ENCODE data around the gene CYP26A1. TPM values are rescaled to one million over a fixed set of nuclear protein-coding genes. Genes with fewer than 3 reads are reported as not detected.
"Not testable (repeated sequence)": the region's sequence is repeated elsewhere in the genome, so short reads cannot be mapped to it uniquely, and the experiment has no call there.

The CYP26A1 gene
- total and polyA plus RNA-seq, 5 experiments from 2014 or later = not detected

- no peak for DNase-seq
- H3K4me1 Mint-ChIP-seq = peaks cover 0 to 3% (median under 1%) of the 10 kb centered on the region in 4 donors
- POLR2A ChIA-PET = no interaction called here
Observed at GRCh38 chr10:93088466-93088865, 14.8 kb downstream of the CYP26A1 start.

GRCh38 chr10:93090619-93091018, 16.9 kb downstream of the CYP26A1 start:
- Mint-ChIP-seq H3K9me3 (no peaks in the 10 kb centered on the region), H3K36me3 (no peaks in the 10 kb centered on the region), H3K4me3 (no peak overlapping the region), H3K27me3 (peaks cover 7 to 17% (median 8%) of the 10 kb centered on the region in 5 donors), H3K4me1 (peaks cover 0 to 3% (median under 1%) of the 10 kb centered on the region in 4 donors), H3K27ac (no peak overlapping the region)
- POLR2A ChIA-PET = no interaction called here
- DNase-seq = no peak
- ATAC-seq = no peak

More at GRCh38 chr10:93088466-93088865, 14.8 kb downstream of the CYP26A1 start:
- Mint-ChIP-seq H3K9me3 (no peaks in the 10 kb centered on the region), H3K4me3 (no peak overlapping the region), H3K36me3 (no peaks in the 10 kb centered on the region), H3K27me3 (peaks cover 7 to 17% (median 8%) of the 10 kb centered on the region in 5 donors), H3K27ac (no peak overlapping the region)
- no peak for ATAC-seq

- Mint-ChIP-seq H3K27me3 (peaks cover 7 to 17% (median 8%) of the 10 kb centered on the region in 5 donors), H3K27ac (no peak overlapping the region), H3K9me3 (no peaks in the 10 kb centered on the region), H3K4me1 (peaks cover 0 to 3% (median under 1%) of the 10 kb centered on the region in 4 donors), H3K36me3 (no peaks in the 10 kb centered on the region), H3K4me3 (no peak overlapping the region)
- DNase-seq (no peak), ATAC-seq (no peak)
- POLR2A ChIA-PET = no interaction called here
Observed at GRCh38 chr10:93091960-93092359, 18.3 kb downstream of the CYP26A1 start.

- no peak overlapping the region for H3K27ac Mint-ChIP-seq
- H3K27me3 Mint-ChIP-seq = peaks cover 0 to 4% (median 0%) of the 10 kb centered on the region in 5 donors
- DNase-seq (no peak), ATAC-seq (no peak)
- no peaks in the 10 kb centered on the region for H3K9me3 Mint-ChIP-seq
- H3K4me1 Mint-ChIP-seq = no peaks in the 10 kb centered on the region
- no peak overlapping the region for H3K4me3 Mint-ChIP-seq
- H3K36me3 Mint-ChIP-seq = no peaks in the 10 kb centered on the region
- POLR2A ChIA-PET = no interaction called here
Observed at GRCh38 chr10:93095225-93095624, 21.5 kb downstream of the CYP26A1 start.

- Mint-ChIP-seq H3K4me1 (no peaks in the 10 kb centered on the region), H3K9me3 (peaks cover 0 to under 1% (median 0%) of the 10 kb centered on the region in 9 donors), H3K27me3 (peaks cover 0 to 3% (median 0%) of the 10 kb centered on the region in 5 donors), H3K27ac (no peak overlapping the region), H3K36me3 (no peaks in the 10 kb centered on the region), H3K4me3 (no peak overlapping the region)
- DNase-seq = no peak
- ATAC-seq = no peak
- POLR2A ChIA-PET = no interaction called here
Observed at GRCh38 chr10:93096901-93097300, 23.2 kb downstream of the CYP26A1 start.

DNA sequence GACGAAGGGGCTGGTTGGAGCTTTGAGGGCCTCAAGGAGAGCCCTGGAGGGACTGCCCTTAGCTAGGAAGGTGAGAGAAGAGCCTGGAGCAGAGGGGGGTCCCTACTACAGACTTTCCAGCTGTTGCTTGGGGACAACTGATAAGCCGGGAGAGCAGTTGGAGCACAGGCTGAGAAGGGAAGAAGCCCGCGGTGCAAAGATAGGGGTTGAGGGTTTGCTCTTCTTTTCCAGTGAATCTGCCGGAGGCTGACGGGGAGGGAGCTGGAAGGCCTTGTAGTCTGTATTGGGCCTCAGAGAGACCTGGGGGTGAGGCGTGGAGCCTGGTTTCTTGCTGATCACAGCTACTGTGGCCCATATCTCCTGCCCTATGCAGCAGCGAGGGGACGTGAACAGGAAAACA, 23.7 kb downstream of the CYP26A1 start:
- Mint-ChIP-seq H3K27me3 (peaks cover 0 to 2% (median 0%) of the 10 kb centered on the region in 5 donors), H3K27ac (no peak overlapping the region), H3K9me3 (peaks cover 0 to 2% (median 0%) of the 10 kb centered on the region in 9 donors), H3K4me3 (no peak overlapping the region), H3K4me1 (no peaks in the 10 kb centered on the region), H3K36me3 (no peaks in the 10 kb centered on the region)
- no peak for DNase-seq
- POLR2A ChIA-PET = no interaction called here
- no peak for ATAC-seq

- no peak for DNase-seq
- ATAC-seq = no peak
- POLR2A ChIA-PET = no interaction called here
- H3K27ac Mint-ChIP-seq = no peak overlapping the region
- H3K4me1 Mint-ChIP-seq = no peaks in the 10 kb centered on the region
- H3K27me3 Mint-ChIP-seq = peaks cover 0 to 4% (median 0%) of the 10 kb centered on the region in 5 donors
- H3K4me3 Mint-ChIP-seq = no peak overlapping the region
- peaks cover 0 to 9% (median 7%) of the 10 kb centered on the region in 3 donors for H3K36me3 Mint-ChIP-seq
- H3K9me3 Mint-ChIP-seq = peaks cover 0 to 9% (median 1%) of the 10 kb centered on the region in 9 donors
Observed at GRCh38 chr10:93098816-93099215, 25.1 kb downstream of the CYP26A1 start.

- Mint-ChIP-seq H3K4me3 (no peak overlapping the region), H3K36me3 (peaks cover 0 to 12% (median 10%) of the 10 kb centered on the region in 3 donors), H3K27me3 (peaks cover 0 to 4% (median 0%) of the 10 kb centered on the region in 5 donors), H3K27ac (no peak overlapping the region), H3K4me1 (no peaks in the 10 kb centered on the region), H3K9me3 (peaks cover 0 to 15% (median 4%) of the 10 kb centered on the region in 9 donors)
- POLR2A ChIA-PET = no interaction called here
- ATAC-seq (no peak), DNase-seq (no peak)
Observed at GRCh38 chr10:93099670-93100069, 26.0 kb downstream of the CYP26A1 start.

GRCh38 chr10:93101148-93101547, 27.5 kb downstream of the CYP26A1 start:
- H3K27ac Mint-ChIP-seq, ATAC-seq, H3K4me3 Mint-ChIP-seq, DNase-seq, POLR2A ChIA-PET, H3K4me1 Mint-ChIP-seq, H3K27me3 Mint-ChIP-seq: not testable (repeated sequence)
- Mint-ChIP-seq H3K9me3 (peaks cover 0 to 16% (median 4%) of the 10 kb centered on the region in 9 donors), H3K36me3 (peaks cover 0 to 12% (median 10%) of the 10 kb centered on the region in 3 donors)

- H3K27ac Mint-ChIP-seq = peak overlapping the region in 1 of 10 donors; percentile 7
- H3K9me3 Mint-ChIP-seq = peaks cover 0 to 16% (median 4%) of the 10 kb centered on the region in 9 donors
- POLR2A ChIA-PET = no interaction called here
- DNase-seq = no peak
- H3K27me3 Mint-ChIP-seq = peaks cover 0 to 4% (median 0%) of the 10 kb centered on the region in 5 donors
- no peak overlapping the region for H3K4me3 Mint-ChIP-seq
- no peak for ATAC-seq
- H3K4me1 Mint-ChIP-seq = no peaks in the 10 kb centered on the region
- H3K36me3 Mint-ChIP-seq = peaks cover 0 to 12% (median 10%) of the 10 kb centered on the region in 3 donors
Observed at GRCh38 chr10:93103953-93104352, 30.3 kb downstream of the CYP26A1 start.

- Mint-ChIP-seq H3K4me3 (no peak overlapping the region), H3K9me3 (peaks cover 0 to 16% (median 4%) of the 10 kb centered on the region in 9 donors), H3K36me3 (peaks cover 0 to 12% (median 10%) of the 10 kb centered on the region in 3 donors), H3K27me3 (peaks cover 0 to 4% (median 1%) of the 10 kb centered on the region in 5 donors), H3K27ac (peak overlapping the region in 1 of 10 donors; percentile 54), H3K4me1 (no peaks in the 10 kb centered on the region)
- ATAC-seq (no peak), DNase-seq (no peak)
- POLR2A ChIA-PET = no interaction called here
Observed at GRCh38 chr10:93106631-93107072, 33.0 kb downstream of the CYP26A1 start.

DNA sequence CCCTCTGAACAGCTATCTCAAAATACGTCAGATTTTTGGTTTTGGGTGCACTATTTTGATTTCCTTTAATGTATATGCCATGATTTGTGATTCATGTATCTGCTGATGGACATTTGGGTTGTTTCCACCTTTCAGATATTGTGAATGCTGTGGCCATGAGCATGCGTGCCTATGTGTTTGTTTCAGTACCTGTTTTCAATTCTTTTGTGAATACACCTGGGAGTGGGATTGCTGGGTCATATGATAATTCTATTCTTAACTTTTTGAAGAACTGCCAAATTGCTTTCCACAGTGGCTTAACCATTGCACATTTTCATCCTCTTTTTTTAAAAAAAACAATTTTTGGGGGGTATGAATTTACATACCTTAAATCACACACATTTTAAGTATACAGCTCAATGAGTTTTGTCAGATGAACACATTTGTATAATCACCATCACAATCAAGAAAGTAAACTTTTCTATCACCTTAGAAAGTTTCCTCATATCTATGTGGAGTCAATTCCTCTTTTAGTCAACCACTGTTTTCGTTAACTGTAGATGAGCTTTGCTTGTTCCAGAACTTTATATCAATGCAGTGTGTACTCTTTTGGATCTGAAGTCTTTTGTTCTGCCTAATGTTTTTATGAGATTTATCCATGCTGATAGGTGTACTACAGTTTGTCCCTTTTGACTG, 36.9 kb downstream of the CYP26A1 start:
- Mint-ChIP-seq H3K4me3 (no peak overlapping the region), H3K27me3 (peaks cover 8 to 17% (median 10%) of the 10 kb centered on the region in 5 donors), H3K36me3 (no peaks in the 10 kb centered on the region), H3K27ac (no peak overlapping the region), H3K4me1 (peaks cover 4 to 7% (median 5%) of the 10 kb centered on the region in 4 donors), H3K9me3 (no peaks in the 10 kb centered on the region)
- ATAC-seq (no peak), DNase-seq (no peak)
- POLR2A ChIA-PET = no interaction called here

- POLR2A ChIA-PET = no interaction called here
- Mint-ChIP-seq H3K4me1 (peaks cover 7 to 15% (median 14%) of the 10 kb centered on the region in 4 donors), H3K36me3 (no peaks in the 10 kb centered on the region), H3K4me3 (no peak overlapping the region), H3K27me3 (peaks cover 8 to 17% (median 10%) of the 10 kb centered on the region in 5 donors), H3K9me3 (peaks cover 0 to 3% (median 0%) of the 10 kb centered on the region in 9 donors), H3K27ac (peak overlapping the region in 2 of 10 donors; percentile 5 to 7)
- ATAC-seq (no peak), DNase-seq (no peak)
Observed at GRCh38 chr10:93113042-93113441, 39.3 kb downstream of the CYP26A1 start.
